ENCODE data around the gene TMED3.

Gene TMED3

GRCh38 chr15:79341396-79341795, 30.5 kb downstream of the TMED3 start:
- DNase-seq (no peak), ATAC-seq (no peak)
- no peaks in the 10 kb centered on the region for H3K4me1 Mint-ChIP-seq
- no peak overlapping the region for H3K4me3 Mint-ChIP-seq
- no peaks in the 10 kb centered on the region for H3K9me3 Mint-ChIP-seq
- no peaks in the 10 kb centered on the region for H3K27me3 Mint-ChIP-seq
- no peak overlapping the region for H3K27ac Mint-ChIP-seq

- ATAC-seq (no peak), DNase-seq (no peak)
- no peaks in the 10 kb centered on the region for H3K4me1 Mint-ChIP-seq
- no peak overlapping the region for H3K27ac Mint-ChIP-seq
- no peaks in the 10 kb centered on the region for H3K27me3 Mint-ChIP-seq
- H3K9me3 Mint-ChIP-seq: no peaks in the 10 kb centered on the region
- H3K4me3 Mint-ChIP-seq: no peak overlapping the region
Measured at GRCh38 chr15:79349525-79349924, 38.6 kb downstream of the TMED3 start.

GRCh38 chr15:79352206-79352605, 41.3 kb downstream of the TMED3 start:
- Mint-ChIP-seq H3K27ac (no peak overlapping the region), H3K4me1 (no peaks in the 10 kb centered on the region), H3K27me3 (no peaks in the 10 kb centered on the region), H3K9me3 (no peaks in the 10 kb centered on the region), H3K4me3 (no peak overlapping the region)
- no peak for DNase-seq
- ATAC-seq: no peak

- no peaks in the 10 kb centered on the region for H3K4me1 Mint-ChIP-seq
- H3K27me3 Mint-ChIP-seq: no peaks in the 10 kb centered on the region
- no peaks in the 10 kb centered on the region for H3K9me3 Mint-ChIP-seq
- no peak overlapping the region for H3K4me3 Mint-ChIP-seq
- H3K27ac Mint-ChIP-seq: peak overlapping the region in 1 of 2 donors; percentile 76
- DNase-seq (no peak), ATAC-seq (no peak)
Measured at GRCh38 chr15:79357566-79357965, 46.7 kb downstream of the TMED3 start.

- Mint-ChIP-seq H3K4me3 (no peak overlapping the region), H3K27me3 (no peaks in the 10 kb centered on the region), H3K9me3 (no peaks in the 10 kb centered on the region), H3K27ac (peak overlapping the region in 1 of 2 donors; percentile 19), H3K4me1 (no peaks in the 10 kb centered on the region)
- ATAC-seq: no peak
- DNase-seq: no peak
Measured at GRCh38 chr15:79358069-79358468, 47.2 kb downstream of the TMED3 start.

- ATAC-seq (no peak), DNase-seq (no peak)
- H3K27ac Mint-ChIP-seq: peak overlapping the region in 1 of 2 donors; percentile 79
- H3K4me3 Mint-ChIP-seq: no peak overlapping the region
- no peaks in the 10 kb centered on the region for H3K4me1 Mint-ChIP-seq
- H3K9me3 Mint-ChIP-seq: no peaks in the 10 kb centered on the region
- no peaks in the 10 kb centered on the region for H3K27me3 Mint-ChIP-seq
Measured at GRCh38 chr15:79364571-79365240, 53.8 kb downstream of the TMED3 start.

GRCh38 chr15:79365765-79366164, 54.9 kb downstream of the TMED3 start:
- Mint-ChIP-seq H3K27ac (no peak overlapping the region), H3K4me1 (no peaks in the 10 kb centered on the region), H3K27me3 (no peaks in the 10 kb centered on the region), H3K9me3 (no peaks in the 10 kb centered on the region), H3K4me3 (no peak overlapping the region)
- no peak for ATAC-seq
- DNase-seq: no peak

GRCh38 chr15:79366691-79367090, 55.8 kb downstream of the TMED3 start:
- no peak overlapping the region for H3K27ac Mint-ChIP-seq

GRCh38 chr15:79370716-79371115, 59.8 kb downstream of the TMED3 start:
- ATAC-seq: no peak
- Mint-ChIP-seq H3K4me1 (no peaks in the 10 kb centered on the region), H3K27ac (no peak overlapping the region), H3K27me3 (no peaks in the 10 kb centered on the region), H3K4me3 (no peak overlapping the region), H3K9me3 (no peaks in the 10 kb centered on the region)
- DNase-seq: no peak

More at GRCh38 chr15:79366691-79367090, 55.8 kb downstream of the TMED3 start:
- no peaks in the 10 kb centered on the region for H3K4me1 Mint-ChIP-seq
- ATAC-seq (no peak), DNase-seq (no peak)
- H3K9me3 Mint-ChIP-seq: no peaks in the 10 kb centered on the region
- H3K27me3 Mint-ChIP-seq: no peaks in the 10 kb centered on the region
- no peak overlapping the region for H3K4me3 Mint-ChIP-seq

- Mint-ChIP-seq H3K9me3 (no peaks in the 10 kb centered on the region), H3K27ac (no peak overlapping the region), H3K4me1 (no peaks in the 10 kb centered on the region), H3K27me3 (no peaks in the 10 kb centered on the region), H3K4me3 (no peak overlapping the region)
- DNase-seq: no peak
- no peak for ATAC-seq
Measured at GRCh38 chr15:79371591-79371990, 60.7 kb downstream of the TMED3 start.

- no peak overlapping the region for H3K4me3 Mint-ChIP-seq
- H3K27ac Mint-ChIP-seq: no peak overlapping the region
- no peaks in the 10 kb centered on the region for H3K27me3 Mint-ChIP-seq
- ATAC-seq: no peak
- H3K9me3 Mint-ChIP-seq: no peaks in the 10 kb centered on the region
- DNase-seq: no peak
- H3K4me1 Mint-ChIP-seq: no peaks in the 10 kb centered on the region
Measured at GRCh38 chr15:79372428-79372827, 61.5 kb downstream of the TMED3 start.
